Neural progenitor cell (in vitro differentiated cells): ENCODE measurements around the gene SNX8.

Experiments used
- EZH2 ChIP-seq: fragments of 200-600 bp; sonication (generic); IDR thresholded peaks from 2 replicates; pipeline ENCODE4 v1.6.1; 2017; ENCODE audit warnings: antibody characterized with exemption, mild to moderate bottlenecking, moderate library complexity
- EZH2phosphoT487 ChIP-seq: fragments of 200-600 bp; sonication (generic); IDR thresholded peaks from 2 replicates; pipeline ENCODE4 v1.6.1; 2017; ENCODE audit warnings: antibody characterized with exemption
- TF ChIP-seq, protein P1 (sequence below): fragments of 200-600 bp; sonication (generic); IDR thresholded peaks from 2 replicates; pipeline ENCODE4 v1.5.1; 2017; ENCODE audit warnings: antibody characterized with exemption, mild to moderate bottlenecking

DNA sequence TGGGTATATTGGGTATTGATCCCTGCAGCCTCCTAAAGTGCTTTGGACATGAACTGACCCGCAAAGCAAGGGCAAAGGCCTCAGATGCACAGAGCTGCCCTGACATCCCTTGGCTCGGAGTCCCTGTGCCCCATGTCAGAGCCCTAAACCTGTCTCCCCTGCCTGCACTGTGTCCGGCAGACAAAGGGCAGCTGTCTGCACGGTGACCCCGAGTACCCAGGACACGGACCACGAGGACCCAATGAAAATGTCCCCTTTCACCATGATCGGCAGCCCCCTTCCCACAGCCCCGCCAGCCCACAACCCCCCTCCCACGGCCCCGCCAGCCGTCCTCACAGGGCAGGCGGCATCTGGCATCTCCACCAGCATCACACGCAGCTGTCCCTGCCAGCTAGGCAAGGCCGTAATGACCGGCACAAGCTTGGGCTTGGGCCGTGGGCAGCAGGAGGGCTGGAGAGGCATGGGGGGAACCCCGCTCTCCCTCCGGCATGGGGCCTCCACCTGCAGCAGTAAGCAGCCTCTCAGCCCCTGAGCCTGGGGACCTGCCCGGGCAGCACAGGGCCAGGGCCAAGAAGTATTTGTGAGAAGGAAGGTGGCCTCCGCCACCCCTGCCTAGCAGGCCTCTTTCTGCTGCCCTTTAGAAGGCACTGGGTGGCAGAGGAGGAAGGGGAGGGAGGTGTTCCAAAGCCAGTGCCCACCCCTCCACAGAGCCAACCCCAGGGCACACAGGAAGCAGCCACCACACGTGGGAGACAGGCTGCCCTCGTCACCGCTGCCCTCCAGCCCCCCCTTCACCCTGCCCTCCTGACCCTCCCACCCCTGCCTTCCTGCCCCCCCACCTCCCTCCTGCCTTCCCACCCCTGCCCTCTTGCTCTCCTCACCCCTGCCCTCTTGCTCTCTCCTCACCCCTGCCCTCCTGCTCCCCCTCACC, 62.1 kb downstream of the SNX8 start:
- TF ChIP-seq, protein P1, sequence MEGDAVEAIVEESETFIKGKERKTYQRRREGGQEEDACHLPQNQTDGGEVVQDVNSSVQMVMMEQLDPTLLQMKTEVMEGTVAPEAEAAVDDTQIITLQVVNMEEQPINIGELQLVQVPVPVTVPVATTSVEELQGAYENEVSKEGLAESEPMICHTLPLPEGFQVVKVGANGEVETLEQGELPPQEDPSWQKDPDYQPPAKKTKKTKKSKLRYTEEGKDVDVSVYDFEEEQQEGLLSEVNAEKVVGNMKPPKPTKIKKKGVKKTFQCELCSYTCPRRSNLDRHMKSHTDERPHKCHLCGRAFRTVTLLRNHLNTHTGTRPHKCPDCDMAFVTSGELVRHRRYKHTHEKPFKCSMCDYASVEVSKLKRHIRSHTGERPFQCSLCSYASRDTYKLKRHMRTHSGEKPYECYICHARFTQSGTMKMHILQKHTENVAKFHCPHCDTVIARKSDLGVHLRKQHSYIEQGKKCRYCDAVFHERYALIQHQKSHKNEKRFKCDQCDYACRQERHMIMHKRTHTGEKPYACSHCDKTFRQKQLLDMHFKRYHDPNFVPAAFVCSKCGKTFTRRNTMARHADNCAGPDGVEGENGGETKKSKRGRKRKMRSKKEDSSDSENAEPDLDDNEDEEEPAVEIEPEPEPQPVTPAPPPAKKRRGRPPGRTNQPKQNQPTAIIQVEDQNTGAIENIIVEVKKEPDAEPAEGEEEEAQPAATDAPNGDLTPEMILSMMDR, result no peak
- TF ChIP-seq EZH2 (no peak), EZH2phosphoT487 (no peak)
